ENCODE results near the gene HYDIN.

HYDIN gene

DNA sequence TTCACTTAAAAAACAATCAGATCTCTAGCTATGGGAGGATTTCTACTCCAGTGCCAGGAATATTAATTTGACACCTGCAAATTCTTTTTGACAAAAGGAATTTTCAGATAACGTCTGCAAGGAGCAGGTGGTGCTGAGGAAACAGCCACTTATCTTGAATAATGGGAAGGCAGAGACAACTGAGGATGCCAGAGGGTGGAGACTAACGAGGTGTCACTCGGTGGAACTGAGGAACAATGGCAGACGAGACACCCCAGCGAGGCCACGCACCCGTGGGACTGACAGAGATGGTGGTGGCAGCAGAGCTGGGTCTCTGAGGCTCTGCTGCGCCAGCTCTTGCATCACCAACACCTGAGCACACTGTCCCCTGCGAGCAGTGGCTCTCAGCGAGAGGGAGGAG is 471.7 kb downstream of the HYDIN start:
- no peak for DNase-seq

Data from NCI-H2081 (cell line).